ENCODE measurements around the gene TTYH3. TPM values are rescaled to one million over a fixed set of nuclear protein-coding genes. Genes with fewer than 3 reads are reported as not detected.
A peak's percentile ranks its signal among the peaks of the same experiment; 100 is the strongest.

Gene TTYH3
- total RNA-seq, 4 donors from 2014 or later: 16.7 to 23.8 (median 21.4) TPM

DNA sequence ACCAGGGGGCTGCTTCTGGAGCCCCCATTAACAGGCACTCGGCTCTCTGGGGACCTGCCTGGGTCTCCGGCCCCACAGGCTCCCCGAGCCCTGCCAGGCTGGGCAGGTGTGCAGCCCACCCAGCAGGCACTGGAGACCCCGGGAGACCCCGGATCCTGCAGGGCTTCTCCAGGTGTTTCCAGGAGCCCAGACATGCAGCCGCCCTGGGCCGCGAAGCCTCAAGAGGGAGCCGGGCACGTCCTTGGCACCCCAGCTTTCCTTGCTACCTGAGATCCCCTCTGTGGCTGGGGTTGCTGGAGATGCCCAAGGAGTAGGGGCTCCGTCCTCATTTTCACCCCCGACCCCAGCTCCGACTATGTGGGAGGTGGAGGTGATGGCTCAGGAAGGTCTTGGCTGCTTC, 48.5 kb downstream of the TTYH3 start:
- intact Hi-C loops (cut with DNase I): loop anchor here (5.0 to 10.0 kb wide), 2 partner anchors 115 to 228 kb away; no protein-coding TSS in a partner anchor
- H3K27me3 ChIP-seq: no peaks in the 10 kb centered on the region

DNA sequence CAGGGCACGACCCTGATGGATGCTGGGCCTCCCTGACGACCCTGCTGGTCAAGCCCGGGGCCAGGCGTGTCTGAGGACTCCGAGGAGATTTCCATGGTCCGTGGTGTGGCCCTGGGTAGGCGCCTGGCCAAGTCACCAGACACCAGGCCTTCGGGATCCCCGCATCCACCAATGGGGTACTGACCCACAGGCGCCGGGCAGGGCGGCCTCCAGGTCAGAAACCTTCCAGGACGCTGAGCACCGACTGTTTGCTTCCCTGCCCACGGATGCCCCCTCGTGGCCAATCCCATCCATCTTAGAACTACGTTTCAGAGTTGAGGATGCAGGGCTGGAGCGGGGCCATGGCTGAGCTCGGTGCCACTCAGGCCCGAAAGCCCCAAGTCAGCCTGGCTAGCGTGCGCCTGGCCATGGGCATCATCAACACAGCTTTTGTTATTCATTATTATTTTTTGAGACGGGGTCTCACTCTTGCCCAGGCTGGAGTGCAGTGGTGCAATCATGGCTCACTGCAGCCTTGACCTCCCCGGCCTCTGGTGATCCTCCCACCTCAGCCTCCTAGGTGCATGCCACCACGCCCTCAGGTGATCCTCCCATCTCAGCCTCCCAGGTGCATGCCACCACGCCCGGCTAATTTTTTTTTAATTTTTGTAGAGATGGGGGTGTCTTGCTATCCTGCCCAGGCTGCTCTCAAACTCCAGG, 49.2 kb downstream of the TTYH3 start:
- H3K27ac ChIP-seq: no peak overlapping the region
- H3K9me3 ChIP-seq: no peaks in the 10 kb centered on the region
- TF ChIP-seq POLR2A (IDR thresholded peaks at IDR 0.05): no peak
- TF ChIP-seq, protein P1, sequence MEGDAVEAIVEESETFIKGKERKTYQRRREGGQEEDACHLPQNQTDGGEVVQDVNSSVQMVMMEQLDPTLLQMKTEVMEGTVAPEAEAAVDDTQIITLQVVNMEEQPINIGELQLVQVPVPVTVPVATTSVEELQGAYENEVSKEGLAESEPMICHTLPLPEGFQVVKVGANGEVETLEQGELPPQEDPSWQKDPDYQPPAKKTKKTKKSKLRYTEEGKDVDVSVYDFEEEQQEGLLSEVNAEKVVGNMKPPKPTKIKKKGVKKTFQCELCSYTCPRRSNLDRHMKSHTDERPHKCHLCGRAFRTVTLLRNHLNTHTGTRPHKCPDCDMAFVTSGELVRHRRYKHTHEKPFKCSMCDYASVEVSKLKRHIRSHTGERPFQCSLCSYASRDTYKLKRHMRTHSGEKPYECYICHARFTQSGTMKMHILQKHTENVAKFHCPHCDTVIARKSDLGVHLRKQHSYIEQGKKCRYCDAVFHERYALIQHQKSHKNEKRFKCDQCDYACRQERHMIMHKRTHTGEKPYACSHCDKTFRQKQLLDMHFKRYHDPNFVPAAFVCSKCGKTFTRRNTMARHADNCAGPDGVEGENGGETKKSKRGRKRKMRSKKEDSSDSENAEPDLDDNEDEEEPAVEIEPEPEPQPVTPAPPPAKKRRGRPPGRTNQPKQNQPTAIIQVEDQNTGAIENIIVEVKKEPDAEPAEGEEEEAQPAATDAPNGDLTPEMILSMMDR (IDR thresholded peaks at IDR 0.05): peak; percentile 46 to 77 (median 71)
- no peak overlapping the region for H3K4me3 ChIP-seq (replicated peaks in 1 of 3)
- no peaks in the 10 kb centered on the region for H3K27me3 ChIP-seq
- whole genome bisulfite sequencing, 2 donors: 31 to 33% methylated on average over 16 to 23 of the region's 27 CpGs
- no peaks in the 10 kb centered on the region for H3K36me3 ChIP-seq
- peak; percentile 85 to 91 for DNase-seq
- intact Hi-C loops (cut with DNase I): loop anchor here (5.0 to 10.0 kb wide), 2 partner anchors 116 to 229 kb away; no protein-coding TSS in a partner anchor
- peaks cover 0 to 3% of the 10 kb centered on the region in 2 donors for H3K4me1 ChIP-seq

More for the DNA sequence above, 48.5 kb downstream of the TTYH3 start:
- Histone ChIP-seq H3K4me1 (peaks cover 0 to 3% of the 10 kb centered on the region in 2 donors), H3K4me3 (replicated peaks in 1 of 3) (no peak overlapping the region), H3K9me3 (no peaks in the 10 kb centered on the region), H3K36me3 (no peaks in the 10 kb centered on the region), H3K27ac (no peak overlapping the region)
- TF ChIP-seq, protein P1 (IDR thresholded peaks at IDR 0.05): no peak
- TF ChIP-seq POLR2A (IDR thresholded peaks at IDR 0.05): no peak
- no peak for DNase-seq
- 70 to 90% methylated on average over 5 to 13 of the region's 13 CpGs for WGBS, 2 donors

DNA sequence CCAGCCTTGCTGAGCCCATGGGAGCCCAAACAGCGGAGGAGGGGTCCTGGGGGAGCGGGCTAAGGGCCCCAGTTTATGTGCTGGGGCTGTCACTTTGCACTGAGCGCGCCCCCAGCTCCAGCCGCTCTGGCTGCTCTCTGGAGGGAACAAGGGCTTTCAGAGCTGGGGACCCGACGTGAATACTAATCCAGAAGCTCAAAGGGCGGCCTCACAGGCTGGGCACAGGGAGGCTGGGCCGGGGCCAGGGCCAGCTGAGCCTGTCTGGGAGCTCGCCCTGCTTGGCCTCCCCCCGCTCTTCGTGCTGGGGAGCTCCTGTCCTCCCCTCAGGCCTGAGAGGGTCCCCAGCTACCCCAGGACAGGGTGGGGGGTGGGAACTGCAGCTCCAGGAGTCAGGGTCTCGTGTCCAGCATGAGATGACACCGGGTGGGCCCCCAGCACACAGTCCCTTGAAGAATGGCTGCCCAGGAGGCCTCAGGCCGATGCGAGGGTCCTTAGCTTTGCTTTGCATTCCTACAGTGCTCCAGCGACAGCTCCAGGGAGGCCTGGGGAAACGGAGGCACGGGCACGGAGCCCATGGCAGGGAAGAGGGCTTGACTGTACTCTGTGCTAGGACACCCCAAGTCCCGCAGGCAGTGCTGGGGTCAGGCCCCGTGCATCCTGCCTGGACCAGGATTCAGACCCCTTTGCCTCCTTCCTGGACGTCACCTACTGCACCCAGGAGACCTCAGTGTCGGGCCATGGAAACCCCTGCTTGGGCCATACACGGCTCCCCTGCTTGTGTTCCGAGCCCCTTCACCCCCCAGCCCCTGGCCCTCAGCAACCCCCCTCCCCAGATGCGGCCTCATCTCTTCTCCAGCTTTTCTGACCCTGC, 50.4 kb downstream of the TTYH3 start:
- H3K27ac ChIP-seq: no peak overlapping the region
- intact Hi-C loops (cut with DNase I): loop anchor here (5.0 to 10.0 kb wide), 2 partner anchors 117 to 230 kb away; no protein-coding TSS in a partner anchor
- H3K27me3 ChIP-seq: peaks cover 1% of the 10 kb centered on the region
- DNase-seq: no peak
- no peak overlapping the region for H3K4me3 ChIP-seq (replicated peaks in 1 of 3)
- H3K4me1 ChIP-seq: peaks cover 0 to 3% of the 10 kb centered on the region in 2 donors
- TF ChIP-seq, protein P1 (IDR thresholded peaks at IDR 0.05): no peak
- TF ChIP-seq POLR2A (IDR thresholded peaks at IDR 0.05): no peak
- no peaks in the 10 kb centered on the region for H3K9me3 ChIP-seq
- 89 to 92% methylated on average over 14 to 17 of the region's 27 CpGs for WGBS, 2 donors
- no peaks in the 10 kb centered on the region for H3K36me3 ChIP-seq

DNA sequence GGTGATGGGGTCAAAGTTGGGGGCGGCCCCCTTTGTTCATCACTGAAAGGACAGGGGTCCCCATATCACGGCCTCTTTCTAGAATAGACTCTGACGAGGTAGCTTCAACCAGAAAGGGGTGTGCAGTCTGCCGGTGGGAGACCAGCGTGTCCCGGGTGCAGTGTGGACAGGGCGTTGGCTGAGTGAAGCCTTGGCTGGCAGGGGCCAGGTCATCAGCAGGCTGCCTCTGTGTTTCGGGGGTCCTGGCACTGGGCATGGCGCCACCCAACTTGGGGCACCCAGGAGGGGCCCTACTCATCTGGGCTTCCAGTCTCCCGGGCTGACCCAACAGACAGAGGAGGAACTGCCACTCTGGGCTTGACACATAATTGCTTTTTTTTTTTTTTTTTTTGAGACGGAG, 52.7 kb downstream of the TTYH3 start:
- Histone ChIP-seq H3K36me3 (no peaks in the 10 kb centered on the region), H3K27me3 (peaks cover 9% of the 10 kb centered on the region), H3K4me3 (replicated peaks in 1 of 3) (no peak overlapping the region), H3K4me1 (peaks cover 0 to 13% of the 10 kb centered on the region in 2 donors), H3K9me3 (no peaks in the 10 kb centered on the region), H3K27ac (no peak overlapping the region)
- WGBS, 2 donors: 91 to 95% methylated on average over 10 to 11 of the region's 11 CpGs
- intact Hi-C loops (cut with DNase I): loop anchor here (5.0 to 10.0 kb wide), 2 partner anchors 120 to 232 kb away; no protein-coding TSS in a partner anchor
- no peak for DNase-seq
- no peak for TF ChIP-seq POLR2A (IDR thresholded peaks at IDR 0.05)
- TF ChIP-seq, protein P1 (IDR thresholded peaks at IDR 0.05): no peak

All from thyroid gland (tissue), 4 donors.